Superior temporal gyrus (tissue), 1 donor: Measurements from ENCODE around the gene TAF11L5.
"Not testable (repeated sequence)": the region's sequence is repeated elsewhere in the genome, so short reads cannot be mapped to it uniquely, and the experiment has no call there.

Experiments used
- DNase-seq: peaks from one replicate; pipeline ENCODE4 v3.0.0-alpha.2; 2016; ENCODE audit errors: extremely low spot score

The TAF11L5 gene

DNA sequence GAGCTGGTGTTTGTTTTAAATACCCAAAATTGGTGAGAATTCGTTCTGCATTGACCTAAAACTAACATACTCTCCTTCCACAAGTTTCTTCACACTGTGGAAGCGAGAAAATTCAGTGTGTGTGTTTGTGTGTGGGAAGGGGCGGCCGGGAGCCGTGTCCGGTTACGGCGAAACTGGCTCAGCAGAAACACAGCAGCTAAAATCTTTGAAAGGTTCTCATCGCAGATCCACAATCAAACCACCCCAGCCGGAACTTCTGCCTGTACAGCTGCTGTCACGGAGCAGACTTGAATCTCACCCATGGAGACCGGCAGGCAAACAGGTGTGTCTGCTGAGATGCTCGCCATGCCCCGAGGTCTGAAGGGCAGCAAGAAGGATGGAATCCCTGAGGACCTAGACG lies at the start of gene TAF11L5:
TAF11L5 (plus strand) TSS at position 301 of the 400 bp plus-strand sequence.
- DNase-seq = not testable (repeated sequence)

DNA sequence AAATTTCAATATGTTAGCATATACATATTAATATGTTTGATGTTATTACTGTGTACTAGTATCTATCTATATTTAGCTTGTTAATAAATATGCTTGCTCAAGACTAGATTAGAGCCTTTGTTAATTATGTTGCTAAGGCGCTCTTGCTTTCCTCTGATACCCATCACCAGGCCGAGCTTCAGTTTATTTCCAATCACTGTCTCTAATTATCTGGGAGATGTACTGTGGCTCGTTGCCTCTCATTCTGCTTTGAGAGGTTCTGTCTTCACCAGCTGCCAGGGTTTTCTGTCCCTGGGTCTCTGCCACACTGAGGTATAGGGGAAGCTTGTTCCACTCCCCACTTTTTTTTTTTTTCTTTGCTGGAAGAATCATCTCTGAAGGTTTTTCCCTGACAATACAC lies 48.0 kb upstream of the TAF11L5 start:
- no peak for DNase-seq

DNA sequence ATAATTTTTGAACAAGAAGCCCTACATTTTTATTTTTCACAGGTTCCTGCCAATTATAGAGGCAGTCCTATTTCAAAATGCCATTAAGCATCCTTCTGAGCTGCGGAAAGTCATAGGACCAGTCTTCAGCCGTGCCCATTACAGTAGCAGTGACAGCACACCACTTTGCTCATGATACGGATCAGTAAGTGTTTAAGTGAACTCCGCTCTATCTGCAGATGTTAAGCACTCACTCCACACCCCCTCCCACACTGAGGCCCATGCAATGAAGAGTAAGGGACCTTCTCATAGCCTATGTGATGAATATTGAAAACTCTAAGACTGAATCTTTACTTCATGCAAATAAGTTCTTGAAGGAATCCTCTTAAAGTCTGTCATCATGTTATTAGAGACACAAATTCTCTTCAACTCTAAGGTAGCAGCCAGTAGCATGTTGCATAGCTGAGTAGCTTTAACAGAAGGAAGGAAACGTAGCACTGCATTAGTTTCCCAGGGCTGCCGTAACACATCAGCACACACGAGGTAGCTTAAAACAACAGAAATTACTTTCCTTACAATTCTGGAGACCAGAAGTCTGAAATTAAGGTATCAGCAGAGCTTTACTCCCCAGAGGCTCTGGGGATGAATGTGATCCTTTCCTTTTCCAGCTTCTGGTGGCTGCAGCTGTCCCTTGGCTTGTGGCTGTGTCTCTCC lies 47.3 kb upstream of the TAF11L5 start:
- DNase-seq = no peak

DNA sequence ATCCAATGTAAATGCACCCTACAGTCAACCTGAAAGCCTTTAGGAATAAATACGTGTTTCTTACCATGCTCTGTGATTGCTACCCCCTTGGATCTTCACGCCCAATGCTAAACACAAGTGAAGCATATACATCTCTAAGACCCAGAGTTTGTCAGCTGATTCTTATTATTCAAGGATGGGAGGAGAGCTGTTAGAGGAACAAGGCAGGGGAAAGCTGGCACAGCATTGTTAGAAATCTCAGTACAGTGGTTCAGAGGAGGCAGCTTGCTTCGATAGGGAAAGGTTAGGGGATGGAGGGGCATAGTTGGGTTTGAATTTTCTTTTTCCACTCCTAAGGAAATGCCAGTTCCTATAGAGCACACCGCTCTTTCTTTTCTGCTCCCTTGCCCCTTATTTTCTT lies 43.7 kb upstream of the TAF11L5 start:
- no peak for DNase-seq

DNA sequence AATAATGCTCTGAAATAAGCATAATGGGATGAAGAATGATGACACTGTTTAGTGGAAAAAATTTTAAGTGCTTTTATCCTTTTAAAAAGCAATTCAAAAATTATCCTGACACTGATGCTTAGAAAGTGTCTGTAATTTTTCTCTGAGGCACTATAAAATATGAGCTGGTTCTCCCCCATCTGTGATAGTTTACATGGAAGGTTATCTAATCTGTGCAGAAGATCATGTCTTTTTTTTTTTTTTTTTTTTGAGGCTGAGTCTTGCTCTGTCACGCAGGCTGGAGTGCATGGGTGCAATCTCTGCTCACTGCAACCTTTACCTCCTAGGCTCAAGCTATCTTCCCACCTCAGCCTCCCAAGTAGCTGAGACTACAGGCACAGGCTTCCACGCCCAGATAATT lies 42.2 kb upstream of the TAF11L5 start:
- no peak for DNase-seq

DNA sequence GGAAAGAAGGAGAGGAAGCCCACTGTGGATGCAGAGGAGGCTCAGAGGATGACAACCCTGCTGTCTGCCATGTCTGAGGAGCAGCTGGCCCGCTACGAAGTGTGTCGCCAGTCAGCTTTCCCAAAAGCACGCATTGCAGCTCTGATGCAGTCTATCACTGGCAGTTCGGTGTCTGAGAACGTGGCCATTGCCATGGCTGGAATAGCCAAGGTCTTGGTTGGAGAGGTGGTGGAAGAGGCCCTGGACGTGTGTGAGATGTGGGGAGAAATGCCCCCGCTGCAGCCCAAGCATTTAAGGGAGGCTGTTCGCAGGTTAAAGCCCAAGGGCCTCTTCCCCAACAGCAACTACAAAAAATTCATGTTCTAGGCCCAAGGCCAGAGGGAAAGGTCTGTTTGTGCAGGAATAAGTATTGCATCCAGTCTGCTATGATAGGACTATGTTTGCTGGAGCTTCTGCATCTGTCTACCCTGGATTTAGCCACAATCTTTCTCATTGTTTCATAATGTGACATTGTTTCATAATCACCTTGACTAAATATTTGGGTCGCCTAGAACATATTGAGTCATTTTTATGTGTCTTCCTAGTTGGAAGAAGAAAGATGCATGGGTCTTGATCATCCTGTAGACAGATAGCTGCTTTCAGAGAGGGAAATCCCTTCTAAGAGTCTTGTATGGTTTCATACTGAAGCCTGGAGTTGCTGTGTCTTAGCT lies 38.4 kb upstream of the TAF11L5 start:
- DNase-seq = not testable (repeated sequence)

DNA sequence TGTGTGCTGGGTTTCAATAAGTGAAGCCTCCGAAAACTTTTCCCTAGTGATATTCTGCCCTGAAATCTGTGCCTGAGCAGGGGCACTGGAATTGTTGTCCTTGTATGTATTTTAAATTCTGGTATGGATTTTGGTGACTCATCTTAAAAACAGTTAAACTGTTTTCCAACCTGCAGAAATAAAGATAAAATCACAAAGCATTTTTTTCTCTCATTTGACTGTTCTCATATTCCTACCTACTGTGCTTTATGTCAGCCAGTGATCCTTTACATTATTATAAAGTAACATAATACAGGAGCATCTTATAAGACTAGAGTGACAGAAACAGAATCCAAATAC lies 37.9 kb upstream of the TAF11L5 start:
- no peak for DNase-seq

DNA sequence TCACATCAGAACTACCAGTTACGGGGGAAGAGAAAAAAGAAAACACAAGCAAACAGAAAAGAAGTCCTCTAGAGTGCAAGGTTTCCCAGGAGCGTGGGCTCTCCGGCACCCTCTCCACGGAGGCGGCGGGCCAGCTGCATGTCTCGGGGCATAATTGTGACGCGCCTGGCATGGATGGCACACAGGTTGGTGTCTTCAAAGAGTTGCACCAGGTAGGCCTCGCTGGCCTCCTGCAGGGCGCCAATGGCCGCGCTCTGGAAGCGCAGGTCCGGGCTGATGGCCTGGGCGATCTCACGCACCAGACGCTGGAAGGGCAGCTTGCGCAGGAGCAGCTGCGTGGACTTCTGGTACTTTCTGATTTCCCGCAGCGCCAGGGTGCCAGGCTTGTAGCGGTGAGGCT lies 33.8 kb upstream of the TAF11L5 start:
- not testable (repeated sequence) for DNase-seq

DNA sequence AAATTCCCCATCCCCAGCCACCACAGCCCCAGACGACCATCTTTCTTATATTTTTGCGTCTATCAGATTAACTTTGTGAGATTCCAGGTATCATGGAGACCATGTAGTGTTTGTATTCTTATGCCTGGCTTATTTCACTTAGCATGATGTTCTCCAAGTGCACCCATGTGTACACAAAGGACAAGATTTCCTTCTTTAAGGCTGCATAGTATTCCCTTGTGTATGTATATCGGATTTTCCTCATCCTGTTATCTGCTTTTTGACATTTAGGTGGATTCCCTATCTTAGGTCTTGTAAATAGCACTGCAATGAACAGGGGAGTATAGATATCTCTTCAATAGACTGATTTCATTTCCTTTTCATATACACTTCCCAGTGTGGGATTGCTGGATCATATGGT lies 32.3 kb upstream of the TAF11L5 start:
- DNase-seq = no peak

DNA sequence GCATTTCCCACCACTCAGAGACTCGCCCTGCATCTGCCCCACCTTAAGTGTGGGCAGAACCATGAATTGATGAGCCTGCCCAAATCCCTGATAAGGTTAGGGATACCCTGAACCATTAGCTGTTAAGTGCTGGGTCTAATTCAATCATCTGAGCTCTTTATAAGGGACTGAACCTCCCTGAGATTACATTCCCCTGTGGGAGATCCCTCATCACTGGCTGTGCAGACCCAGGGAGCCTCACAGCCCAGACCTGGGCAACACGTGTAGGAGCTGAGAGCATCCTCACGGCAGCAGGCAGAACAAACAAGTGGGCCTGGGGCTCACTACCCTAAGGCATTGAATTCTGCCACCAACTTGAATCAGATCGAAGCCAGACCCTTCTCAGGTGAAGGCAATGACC lies 27.6 kb upstream of the TAF11L5 start:
- no peak for DNase-seq

DNA sequence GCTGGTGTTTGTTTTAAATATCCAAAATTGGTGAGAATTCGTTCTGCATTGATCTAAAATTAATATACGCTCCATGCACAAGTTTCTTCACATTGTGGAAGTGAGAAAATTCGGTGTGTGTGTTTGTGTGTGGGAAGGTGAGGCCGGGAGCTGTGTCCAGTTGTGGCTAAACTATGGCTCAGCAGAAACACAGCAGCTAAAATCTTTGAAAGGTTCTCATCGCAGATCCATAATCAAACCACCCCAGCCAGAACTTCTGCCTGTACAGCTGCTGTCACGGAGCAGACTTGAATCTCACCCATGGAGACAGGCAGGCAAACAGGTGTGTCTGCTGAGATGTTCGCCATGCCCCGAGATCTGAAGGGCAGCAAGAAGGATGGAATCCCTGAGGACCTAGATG lies 27.1 kb upstream of the TAF11L5 start, which contains the start of gene TAF11L2:
TAF11L2 (plus strand) TSS at position 301 of the 400 bp plus-strand sequence.
- not testable (repeated sequence) for DNase-seq

DNA sequence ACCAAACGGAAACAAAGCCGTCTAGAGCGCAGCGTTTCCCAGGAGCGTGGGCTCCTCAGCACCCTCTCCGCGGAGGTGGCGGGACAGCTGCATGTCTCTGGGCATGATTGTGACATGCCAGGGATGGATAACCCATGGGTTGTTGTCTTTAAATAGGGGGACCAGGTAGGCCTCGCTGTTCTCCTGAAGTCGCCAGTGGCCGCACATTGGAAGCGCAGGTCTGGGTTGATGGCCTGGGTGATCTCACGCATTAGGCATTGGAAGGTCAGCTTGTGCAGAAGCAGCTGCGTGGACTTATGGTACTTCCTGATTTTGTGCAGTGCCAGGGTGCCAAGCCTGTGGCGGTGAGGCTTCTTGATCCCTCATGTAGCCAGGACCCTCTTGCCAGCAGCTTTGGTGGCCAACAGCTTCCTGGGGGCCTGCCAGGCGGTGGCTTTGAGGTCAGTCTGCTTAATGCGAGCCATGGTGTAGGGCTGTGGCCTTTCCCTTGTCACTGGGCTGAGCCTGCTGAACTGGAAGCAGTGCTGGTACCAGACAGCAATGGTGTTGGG lies 13.2 kb upstream of the TAF11L5 start:
- DNase-seq = no peak

DNA sequence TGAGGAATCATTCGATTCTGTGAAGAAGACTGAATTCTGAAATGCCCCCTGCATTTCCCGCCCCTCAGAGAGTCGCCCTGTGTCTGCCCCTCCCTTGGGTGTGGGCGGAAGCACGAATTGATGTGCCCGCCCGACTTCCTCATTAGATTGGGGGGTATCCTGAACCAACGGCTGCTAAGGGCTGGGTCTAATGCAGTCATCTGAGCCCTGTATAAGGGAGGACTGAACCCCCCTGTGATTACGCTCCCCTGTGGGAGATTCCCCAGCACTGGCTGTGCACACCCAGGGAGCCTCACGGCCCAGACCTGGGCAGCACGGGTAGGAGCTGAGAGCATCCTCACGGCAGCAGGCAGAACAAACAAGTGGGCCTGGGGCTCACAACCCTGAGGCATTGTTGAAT lies 7.5 kb upstream of the TAF11L5 start:
- DNase-seq = not testable (repeated sequence)

DNA sequence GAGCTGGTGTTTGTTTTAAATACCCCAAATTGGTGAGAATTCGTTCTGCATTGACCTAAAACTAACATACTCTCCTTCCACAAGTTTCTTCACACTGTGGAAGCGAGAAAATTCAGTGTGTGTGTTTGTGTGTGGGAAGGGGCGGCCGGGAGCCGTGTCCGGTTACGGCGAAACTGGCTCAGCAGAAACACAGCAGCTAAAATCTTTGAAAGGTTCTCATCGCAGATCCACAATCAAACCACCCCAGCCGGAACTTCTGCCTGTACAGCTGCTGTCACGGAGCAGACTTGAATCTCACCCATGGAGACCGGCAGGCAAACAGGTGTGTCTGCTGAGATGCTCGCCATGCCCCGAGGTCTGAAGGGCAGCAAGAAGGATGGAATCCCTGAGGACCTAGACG lies 7.0 kb upstream of the TAF11L5 start, which contains the start of gene TAF11L3:
TAF11L3 (plus strand) TSS at position 301 of the 400 bp plus-strand sequence.
- not testable (repeated sequence) for DNase-seq

DNA sequence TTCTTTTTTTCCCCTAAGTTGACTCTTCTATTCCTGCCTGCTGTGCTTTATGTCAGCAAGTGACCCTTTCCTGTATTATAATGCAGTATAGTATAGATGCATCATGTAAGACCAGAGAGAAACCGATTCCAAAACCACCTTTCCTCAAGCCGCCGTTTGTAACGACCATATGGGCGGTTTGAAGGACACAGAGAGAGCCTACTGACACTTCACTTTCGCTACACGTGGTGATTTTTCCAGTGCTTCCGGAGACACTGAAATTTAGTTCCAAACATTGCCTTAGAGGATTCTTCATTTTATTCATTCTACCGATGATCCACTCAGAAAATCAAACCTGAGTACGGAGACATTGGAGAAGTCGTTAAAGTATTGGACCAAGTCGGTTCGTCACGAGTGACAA lies 5.5 kb upstream of the TAF11L5 start:
- DNase-seq = not testable (repeated sequence)

DNA sequence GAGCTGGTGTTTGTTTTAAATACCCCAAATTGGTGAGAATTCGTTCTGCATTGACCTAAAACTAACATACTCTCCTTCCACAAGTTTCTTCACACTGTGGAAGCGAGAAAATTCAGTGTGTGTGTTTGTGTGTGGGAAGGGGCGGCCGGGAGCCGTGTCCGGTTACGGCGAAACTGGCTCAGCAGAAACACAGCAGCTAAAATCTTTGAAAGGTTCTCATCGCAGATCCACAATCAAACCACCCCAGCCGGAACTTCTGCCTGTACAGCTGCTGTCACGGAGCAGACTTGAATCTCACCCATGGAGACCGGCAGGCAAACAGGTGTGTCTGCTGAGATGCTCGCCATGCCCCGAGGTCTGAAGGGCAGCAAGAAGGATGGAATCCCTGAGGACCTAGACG lies 3.5 kb upstream of the TAF11L5 start, which contains the start of gene TAF11L4:
TAF11L4 (plus strand) TSS at position 301 of the 400 bp plus-strand sequence.
- DNase-seq = not testable (repeated sequence)

DNA sequence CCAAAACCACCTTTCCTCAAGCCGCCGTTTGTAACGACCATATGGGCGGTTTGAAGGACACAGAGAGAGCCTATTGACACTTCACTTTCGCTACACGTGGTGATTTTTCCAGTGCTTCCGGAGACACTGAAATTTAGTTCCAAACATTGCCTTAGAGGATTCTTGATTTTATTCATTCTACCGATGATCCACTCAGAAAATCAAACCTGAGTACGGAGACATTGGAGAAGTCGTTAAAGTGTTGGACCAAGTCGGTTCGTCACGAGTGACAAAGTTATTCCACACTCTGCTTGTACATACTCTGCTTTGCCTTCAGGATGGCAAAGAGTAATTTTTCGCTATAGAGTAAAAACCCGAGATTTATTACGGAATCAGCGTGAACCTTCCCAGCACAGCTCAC lies 1.5 kb downstream of the TAF11L5 start:
- DNase-seq = not testable (repeated sequence)

DNA sequence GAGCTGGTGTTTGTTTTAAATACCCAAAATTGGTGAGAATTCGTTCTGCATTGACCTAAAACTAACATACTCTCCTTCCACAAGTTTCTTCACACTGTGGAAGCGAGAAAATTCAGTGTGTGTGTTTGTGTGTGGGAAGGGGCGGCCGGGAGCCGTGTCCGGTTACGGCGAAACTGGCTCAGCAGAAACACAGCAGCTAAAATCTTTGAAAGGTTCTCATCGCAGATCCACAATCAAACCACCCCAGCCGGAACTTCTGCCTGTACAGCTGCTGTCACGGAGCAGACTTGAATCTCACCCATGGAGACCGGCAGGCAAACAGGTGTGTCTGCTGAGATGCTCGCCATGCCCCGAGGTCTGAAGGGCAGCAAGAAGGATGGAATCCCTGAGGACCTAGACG lies 3.3 kb downstream of the TAF11L5 start, which contains the start of gene TAF11L6:
TAF11L6 (plus strand) TSS at position 301 of the 400 bp plus-strand sequence.
- not testable (repeated sequence) for DNase-seq
